GM12801 (cell line): ENCODE measurements around the gene GPR35.

Experiments used
- TF ChIP-seq, protein P1 (sequence below): IDR thresholded peaks from one replicate; pipeline ENCODE4 v1.5.1; 2011; ENCODE audit warnings: control low read depth; ENCODE audit not compliant: insufficient read length; ENCODE audit errors: extremely low read depth

GPR35 gene

DNA sequence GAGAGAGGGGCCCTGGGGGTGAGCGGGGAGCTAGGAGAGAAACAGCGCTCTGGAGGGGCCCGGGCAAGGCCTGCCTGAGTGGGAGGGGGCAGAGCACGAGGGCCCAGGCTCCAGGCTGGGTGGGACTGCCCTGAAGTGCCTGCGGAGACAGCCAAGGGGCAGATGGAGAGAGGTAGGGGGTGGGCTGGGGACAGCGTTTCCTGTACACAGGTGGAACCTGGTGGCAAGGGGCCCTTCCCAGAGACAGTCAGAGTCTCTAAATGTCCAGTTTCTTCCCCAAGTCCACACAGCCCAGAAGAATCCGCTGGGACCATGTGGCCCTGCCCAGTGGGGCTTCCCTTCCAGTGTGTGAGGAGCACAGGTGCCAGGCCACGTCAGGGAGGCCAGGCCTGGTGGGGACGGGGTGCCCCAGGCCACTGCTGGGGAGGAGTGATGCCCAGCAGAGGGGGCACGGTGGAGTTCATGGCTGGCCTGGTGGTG, 1.7 kb upstream of the GPR35 start:
- TF ChIP-seq, protein P1, sequence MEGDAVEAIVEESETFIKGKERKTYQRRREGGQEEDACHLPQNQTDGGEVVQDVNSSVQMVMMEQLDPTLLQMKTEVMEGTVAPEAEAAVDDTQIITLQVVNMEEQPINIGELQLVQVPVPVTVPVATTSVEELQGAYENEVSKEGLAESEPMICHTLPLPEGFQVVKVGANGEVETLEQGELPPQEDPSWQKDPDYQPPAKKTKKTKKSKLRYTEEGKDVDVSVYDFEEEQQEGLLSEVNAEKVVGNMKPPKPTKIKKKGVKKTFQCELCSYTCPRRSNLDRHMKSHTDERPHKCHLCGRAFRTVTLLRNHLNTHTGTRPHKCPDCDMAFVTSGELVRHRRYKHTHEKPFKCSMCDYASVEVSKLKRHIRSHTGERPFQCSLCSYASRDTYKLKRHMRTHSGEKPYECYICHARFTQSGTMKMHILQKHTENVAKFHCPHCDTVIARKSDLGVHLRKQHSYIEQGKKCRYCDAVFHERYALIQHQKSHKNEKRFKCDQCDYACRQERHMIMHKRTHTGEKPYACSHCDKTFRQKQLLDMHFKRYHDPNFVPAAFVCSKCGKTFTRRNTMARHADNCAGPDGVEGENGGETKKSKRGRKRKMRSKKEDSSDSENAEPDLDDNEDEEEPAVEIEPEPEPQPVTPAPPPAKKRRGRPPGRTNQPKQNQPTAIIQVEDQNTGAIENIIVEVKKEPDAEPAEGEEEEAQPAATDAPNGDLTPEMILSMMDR = no peak

- TF ChIP-seq, protein P1 = no peak
Measured at GRCh38 chr2:240624011-240624949, 1.0 kb upstream of the GPR35 start.

GRCh38 chr2:240626531-240627300, 1.4 kb downstream of the GPR35 start:
- TF ChIP-seq, protein P1 = no peak

DNA sequence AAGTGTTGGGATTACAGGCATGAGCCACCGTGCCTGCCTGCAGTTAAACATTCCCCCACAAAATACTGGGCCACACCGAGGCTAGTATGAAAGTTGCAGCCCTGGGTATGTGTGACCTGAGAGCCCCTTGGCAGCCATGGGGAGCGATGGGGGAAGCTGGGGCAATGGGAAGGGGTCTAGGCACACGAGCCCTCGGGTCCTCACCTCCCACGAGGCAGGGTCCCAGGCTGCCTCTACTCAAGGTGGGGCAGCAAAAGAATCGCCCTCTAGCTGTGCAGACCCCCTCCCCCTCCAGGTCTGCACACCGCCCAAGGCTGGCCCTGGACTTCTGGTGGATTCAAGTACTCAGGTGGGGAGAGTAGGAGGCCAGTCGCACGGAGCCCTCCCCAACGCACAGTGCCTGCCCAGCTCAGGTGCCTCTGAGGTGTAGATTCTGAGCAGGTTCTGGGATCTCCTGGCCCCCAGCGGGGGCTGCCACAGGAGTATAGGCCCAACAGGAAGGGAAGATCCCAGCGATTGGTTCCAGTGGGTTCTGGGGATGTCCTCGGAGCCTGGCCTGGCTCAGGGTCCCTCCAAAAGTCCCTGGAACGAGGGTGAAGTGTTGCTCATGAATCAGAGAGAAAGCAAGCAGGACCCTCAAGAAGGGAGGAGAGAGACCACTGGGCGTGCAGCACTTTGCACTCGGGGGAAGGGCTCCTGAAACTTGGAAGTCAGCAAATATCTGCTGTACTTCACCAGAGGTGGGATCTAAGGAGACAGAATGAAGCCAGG, 2.6 kb downstream of the GPR35 start:
- TF ChIP-seq, protein P1 = no peak

- TF ChIP-seq, protein P1 = no peak
Measured at GRCh38 chr2:240628507-240628807, 3.2 kb downstream of the GPR35 start.

- TF ChIP-seq, protein P1 = no peak
Measured at GRCh38 chr2:240628808-240629618, 3.7 kb downstream of the GPR35 start.
